H9 (cell line): ENCODE measurements around the gene SCLY. TPM values are rescaled to one million over a fixed set of nuclear protein-coding genes. Genes with fewer than 3 reads are reported as not detected.
A peak's percentile ranks its signal among the peaks of the same experiment; 100 is the strongest.

Experiments
- DNase-seq: peaks from one replicate; pipeline ENCODE4 v3.0.0-alpha.2; 2017
- H2AFZ ChIP-seq: one replicate; pipeline ENCODE4 v1.6.1; 2013; ENCODE audit warnings: mild to moderate bottlenecking, low read length, control low read depth, moderate library complexity
- H2AK5ac ChIP-seq: 2 replicates; pipeline ENCODE4 v1.6.1; 2013; ENCODE audit warnings: low read length, control low read depth, mixed read lengths; ENCODE audit not compliant: insufficient read length
- H2BK120ac ChIP-seq: one replicate; pipeline ENCODE4 v1.6.1; 2013; ENCODE audit warnings: low read depth, mild to moderate bottlenecking, low read length, control low read depth, inconsistent platforms; ENCODE audit not compliant: poor library complexity, severe bottlenecking
- H2BK12ac ChIP-seq: 2 replicates; pipeline ENCODE4 v1.6.1; 2013; ENCODE audit warnings: low read length, control low read depth, mixed read lengths, low read depth; ENCODE audit not compliant: insufficient read length
- H2BK15ac ChIP-seq: 2 replicates; pipeline ENCODE4 v1.6.1; 2013; ENCODE audit warnings: low read depth, low read length, control low read depth
- H2BK20ac ChIP-seq: one replicate; pipeline ENCODE4 v1.6.1; 2013; ENCODE audit warnings: low read depth, mild to moderate bottlenecking, low read length, control low read depth, inconsistent platforms; ENCODE audit not compliant: poor library complexity, severe bottlenecking
- H2BK5ac ChIP-seq: 2 replicates; pipeline ENCODE4 v1.6.1; 2013; ENCODE audit warnings: low read length, control low read depth, mixed read lengths; ENCODE audit not compliant: insufficient read length
- H3K14ac ChIP-seq: 2 replicates; pipeline ENCODE4 v1.6.1; 2013; ENCODE audit warnings: low read length, control low read depth; ENCODE audit not compliant: insufficient read depth
- H3K18ac ChIP-seq: 2 replicates; pipeline ENCODE4 v1.6.1; 2013; ENCODE audit warnings: low read depth, mild to moderate bottlenecking, mixed read lengths, low read length, control low read depth; ENCODE audit not compliant: insufficient read length
- H3K23ac ChIP-seq: 2 replicates; pipeline ENCODE4 v1.6.1; 2013; ENCODE audit warnings: low read length, control low read depth, mixed read lengths, low read depth; ENCODE audit not compliant: insufficient read length
- H3K23me2 ChIP-seq: 2 replicates; pipeline ENCODE4 v1.6.1; 2013; ENCODE audit warnings: low read depth, mild to moderate bottlenecking, mixed read lengths, low read length, control low read depth; ENCODE audit not compliant: insufficient read length, poor library complexity, severe bottlenecking
- H3K27ac ChIP-seq: 2 replicates; pipeline ENCODE4 v1.5.1; 2013; ENCODE audit warnings: low read length, control low read depth, mixed read lengths, low read depth; ENCODE audit not compliant: insufficient read length
- H3K27me3 ChIP-seq: 2 replicates; pipeline ENCODE4 v1.6.1; 2013; ENCODE audit warnings: low read length, control low read depth, inconsistent platforms; ENCODE audit not compliant: insufficient read depth
- H3K4ac ChIP-seq: 2 replicates; pipeline ENCODE4 v1.6.1; 2013; ENCODE audit warnings: low read depth, mild to moderate bottlenecking, control low read depth, inconsistent platforms, low read length, moderate library complexity
- H3K4me1 ChIP-seq: 2 replicates; pipeline ENCODE4 v1.6.1; 2013; ENCODE audit warnings: low read length, control low read depth, inconsistent platforms; ENCODE audit not compliant: insufficient read depth
- H3K4me2 ChIP-seq: 2 replicates; pipeline ENCODE4 v1.6.1; 2013; ENCODE audit warnings: low read length, control low read depth, mixed read lengths; ENCODE audit not compliant: insufficient read length, insufficient read depth
- H3K56ac ChIP-seq: 2 replicates; pipeline ENCODE4 v1.6.1; 2013; ENCODE audit warnings: low read depth, mild to moderate bottlenecking, mixed read lengths, low read length, control low read depth; ENCODE audit not compliant: insufficient read length
- H3K79me1 ChIP-seq: 2 replicates; pipeline ENCODE4 v1.6.1; 2013; ENCODE audit warnings: low read depth, mild to moderate bottlenecking, moderate library complexity, low read length, control low read depth, inconsistent platforms; ENCODE audit not compliant: insufficient read depth, poor library complexity, severe bottlenecking
- H3K79me2 ChIP-seq: 2 replicates; pipeline ENCODE4 v1.6.1; 2013; ENCODE audit warnings: low read length, control low read depth, inconsistent platforms; ENCODE audit not compliant: insufficient read depth
- H3K9ac ChIP-seq: 2 replicates; pipeline ENCODE4 v1.6.1; 2013; ENCODE audit warnings: low read length, control low read depth, mixed read lengths; ENCODE audit not compliant: insufficient read length; ENCODE audit errors: extremely low read depth
- H3K9me3 ChIP-seq: one replicate; pipeline ENCODE4 v1.6.1; 2013; ENCODE audit warnings: low read depth, low read length, inconsistent platforms; ENCODE audit not compliant: control insufficient read depth
- H3T11ph ChIP-seq: one replicate; pipeline ENCODE4 v1.6.1; 2013; ENCODE audit warnings: mild to moderate bottlenecking, low read length, control low read depth, inconsistent platforms
- H4K20me1 ChIP-seq: one replicate; pipeline ENCODE4 v1.6.1; 2013; ENCODE audit not compliant: control insufficient read depth, insufficient read length, insufficient read depth
- H4K5ac ChIP-seq: 2 replicates; pipeline ENCODE4 v1.6.1; 2013; ENCODE audit warnings: low read depth, mild to moderate bottlenecking, mixed read lengths, low read length, control low read depth; ENCODE audit not compliant: insufficient read length
- H4K8ac ChIP-seq: replicated peaks from 2 replicates; pipeline ENCODE4 v1.6.1; 2013; ENCODE audit warnings: low read length, control low read depth, mixed read lengths, low read depth; ENCODE audit not compliant: insufficient read length
- H4K91ac ChIP-seq: 2 replicates; pipeline ENCODE4 v1.6.1; 2013; ENCODE audit warnings: low read depth, mild to moderate bottlenecking, moderate library complexity, mixed read lengths, low read length, control low read depth; ENCODE audit not compliant: insufficient read length
- H3K27ac Mint-ChIP-seq, 3 experiments: 2 replicates in 2 of 3; 3 replicates in 1 of 3; pipeline ENCODE4 v1.8.0; 2020 to 2021; ENCODE audit warnings: mixed read lengths in 3 of 3, mild to moderate bottlenecking in 1 of 3, moderate library complexity in 1 of 3
- H3K27me3 Mint-ChIP-seq: 2 replicates; pipeline ENCODE4 v1.8.0; 2021; ENCODE audit warnings: low read depth, mild to moderate bottlenecking, moderate library complexity, mixed read lengths
- H3K36me3 Mint-ChIP-seq, 3 experiments: 2 replicates in 2 of 3; 3 replicates in 1 of 3; pipeline ENCODE4 v1.8.0; 2020 to 2021; ENCODE audit warnings: low read depth in 3 of 3, mixed read lengths in 3 of 3; ENCODE audit not compliant: insufficient read depth in 1 of 3
- H3K4me1 Mint-ChIP-seq, 2 experiments: 2 replicates each; pipeline ENCODE4 v1.8.0; 2020; ENCODE audit warnings: mixed read lengths in 2 of 2
- H3K4me3 Mint-ChIP-seq, 2 experiments: 2 replicates in 1 of 2; 3 replicates in 1 of 2; pipeline ENCODE4 v1.8.0; 2020 to 2021; ENCODE audit warnings: mild to moderate bottlenecking in 2 of 2, mixed read lengths in 2 of 2, moderate library complexity in 1 of 2
- H3K9me3 Mint-ChIP-seq, 2 experiments: 2 replicates in 1 of 2; 3 replicates in 1 of 2; pipeline ENCODE4 v1.8.0; 2020; ENCODE audit warnings: mild to moderate bottlenecking in 2 of 2, mixed read lengths in 2 of 2, moderate library complexity in 1 of 2
- CTCF ChIP-seq: fragments of 200-600 bp; sonication (generic); conservative IDR thresholded peaks from 3 replicates; pipeline ENCODE4 v1.8.0; 2021; ENCODE audit warnings: antibody characterized with exemption, mild to moderate bottlenecking
- whole genome bisulfite sequencing: extraction: QIAGEN DNeasy Blood & Tissue Kit; methylation state at CpG from one replicate; pipeline ENCODE4 v1.1.7; 2013; ENCODE audit warnings: missing lambda C conversion rate, low lambda C conversion rate, mixed read lengths; ENCODE audit not compliant: insufficient read length; ENCODE audit errors: extremely low coverage; 5-methylcytosine and 5-hydroxymethylcytosine counted together
- total RNA-seq: library from RNA; stranded (reverse); gene quantifications from 2 replicates; pipeline ENCODE4 v1.2.1, GENCODE V29; 2021

The SCLY gene
- total RNA-seq, 1 experiment from 2014 or later, result 55.3 TPM

GRCh38 chr2:238104226-238104690, 43.5 kb downstream of the SCLY start:
- no peak overlapping the region for H3K27ac ChIP-seq
- H3K18ac ChIP-seq, result no peak overlapping the region
- TF ChIP-seq CTCF, result no peak
- H4K20me1 ChIP-seq, result no peaks in the 10 kb centered on the region
- H3K4ac ChIP-seq, result no peak overlapping the region
- no peak for DNase-seq
- no peak overlapping the region for H4K8ac ChIP-seq
- no peak overlapping the region for H3K56ac ChIP-seq
- H3K79me2 ChIP-seq, result no peaks in the 10 kb centered on the region
- no CpG with 5 or more reads among the region's 14 CpGs for WGBS
- H4K91ac ChIP-seq, result no peak overlapping the region
- H3K27me3 Mint-ChIP-seq, result no peaks in the 10 kb centered on the region; the same call in none of the 2 replicates
- peaks cover 17 to 24% of the 10 kb centered on the region in 2 experiments for H3K4me1 Mint-ChIP-seq
- no peak overlapping the region for H2BK20ac ChIP-seq
- no peak overlapping the region for H4K5ac ChIP-seq
- no peaks in the 10 kb centered on the region for H3K23me2 ChIP-seq
- H2BK15ac ChIP-seq, result no peak overlapping the region
- H3K9me3 Mint-ChIP-seq, result peaks cover 0 to 1% of the 10 kb centered on the region in 2 experiments; a peak in 1 of 5 replicates
- H2AFZ ChIP-seq, result no peak overlapping the region
- no peak overlapping the region; the same call in 1 of the 2 replicates for H3K14ac ChIP-seq
- H3K9ac ChIP-seq, result no peak overlapping the region
- no peak overlapping the region for H2BK5ac ChIP-seq
- no peaks in the 10 kb centered on the region for H3K9me3 ChIP-seq
- 0 out of 7 replicates have a peak, but pooled peaks cover 0 to under 1% (median 0%) of the 10 kb centered on the region in 3 experiments for H3K36me3 Mint-ChIP-seq
- H2BK120ac ChIP-seq, result no peak overlapping the region
- no peak overlapping the region for H2BK12ac ChIP-seq
- no peak overlapping the region for H3T11ph ChIP-seq
- H3K4me3 Mint-ChIP-seq, result no peak overlapping the region; a peak in 1 of 5 replicates
- H3K4me2 ChIP-seq, result no peak overlapping the region
- H3K4me1 ChIP-seq, result no peaks in the 10 kb centered on the region; the same call in 1 of the 2 replicates
- no peaks in the 10 kb centered on the region for H3K27me3 ChIP-seq
- H3K23ac ChIP-seq, result no peak overlapping the region
- H3K27ac Mint-ChIP-seq, result peak overlapping the region in 1 of 3 experiments; percentile 93; a peak in 1 of 7 replicates
- no peak overlapping the region for H2AK5ac ChIP-seq
- H3K79me1 ChIP-seq, result no peaks in the 10 kb centered on the region
